Endothelial cell of umbilical vein (primary cell): ENCODE data around the gene BLOC1S3. TPM values are rescaled to one million over a fixed set of nuclear protein-coding genes. Genes with fewer than 3 reads are reported as not detected.

Experiments
- BruUV-seq: library from RNA; stranded (reverse); fragments of 400-500 nt; replicated peaks from 2 replicates; lab custom pipeline; 2021; lab: Mats Ljungman, UMichigan
- CTCF ChIA-PET: fragments of 300-600, 350-600 bp; sonication (Branson Sonifier 250); formaldehyde crosslinking; loops from one replicate; lab custom pipeline; 2021; ENCODE audit warnings: antibody characterized with exemption, inconsistent platforms; lab: Charles Lee
- POLR2A ChIA-PET: fragments of 300-600, 350-600 bp; sonication (Branson Sonifier 250); formaldehyde crosslinking; loops from one replicate; lab custom pipeline; 2021; ENCODE audit warnings: antibody characterized with exemption, inconsistent platforms; lab: Charles Lee
- DNase-seq: peaks from one replicate; pipeline ENCODE4 v3.0.0-alpha.2; 2011; ENCODE audit warnings: low read depth, low spot score
- FAIRE-seq: peaks from 2 replicates; lab custom pipeline; 2011; peaks lifted over from hg19 to GRCh38; lab: Jason Lieb, UNC
- H2AFZ ChIP-seq: 2 replicates; pipeline ENCODE4 v1.6.0; 2012; ENCODE audit warnings: low read depth, low read length, control low read depth, inconsistent platforms
- H3K27ac ChIP-seq: 2 replicates; pipeline ENCODE4 v1.5.1; 2011; ENCODE audit warnings: low read depth, mild to moderate bottlenecking, control low read depth, low read length, moderate library complexity; ENCODE audit not compliant: insufficient read depth
- H3K27me3 ChIP-seq, 2 experiments: 2 replicates each; pipeline versions ENCODE4 v1.6.0 to v1.6.1; 2011; ENCODE audit warnings: low read length in 2 of 2, mixed read lengths in 1 of 2; ENCODE audit not compliant: control insufficient read depth in 2 of 2, insufficient read depth in 2 of 2
- H3K36me3 ChIP-seq, 2 experiments: 2 replicates in 1 of 2; 3 replicates in 1 of 2; pipeline ENCODE4 v1.5.1; 2011; ENCODE audit warnings: low read length in 2 of 2, mild to moderate bottlenecking in 1 of 2, moderate library complexity in 1 of 2; ENCODE audit not compliant: control insufficient read depth in 2 of 2, insufficient read depth in 2 of 2; ENCODE audit errors: extremely low read depth in 1 of 2
- H3K4me1 ChIP-seq: 3 replicates; pipeline ENCODE4 v1.5.1; 2011; ENCODE audit warnings: mild to moderate bottlenecking, low read length; ENCODE audit not compliant: control insufficient read depth, insufficient read depth; ENCODE audit errors: extremely low read depth
- H3K4me2 ChIP-seq: 2 replicates; pipeline ENCODE4 v1.6.1; 2011; ENCODE audit warnings: low read length, control low read depth, mixed read lengths; ENCODE audit not compliant: insufficient read depth
- H3K4me3 ChIP-seq, 3 experiments: fragments of 200-600 bp in 1 of 3; sonication (generic), shearing (Covaris generic) in 1 of 3; replicated peaks in 1 of 3; 2 replicates each; pipeline ENCODE4 v1.5.1; 2011 to 2016; ENCODE audit warnings: control low read depth in 3 of 3, low read length in 3 of 3, mild to moderate bottlenecking in 2 of 3, inconsistent platforms in 1 of 3, low read depth in 1 of 3, moderate library complexity in 1 of 3; ENCODE audit not compliant: insufficient read depth in 1 of 3
- H3K79me2 ChIP-seq: 2 replicates; pipeline ENCODE4 v1.6.0; 2012; ENCODE audit warnings: low read length, inconsistent platforms; ENCODE audit not compliant: control insufficient read depth, insufficient read depth
- H3K9ac ChIP-seq: replicated peaks from 2 replicates; pipeline ENCODE3; 2011; ENCODE audit warnings: low read length, control low read depth; ENCODE audit not compliant: insufficient read depth; ENCODE audit errors: extremely low read depth
- H3K9me1 ChIP-seq: replicated peaks from 3 replicates; pipeline ENCODE4 v1.6.0; 2011; ENCODE audit warnings: mild to moderate bottlenecking, low read length; ENCODE audit not compliant: control insufficient read depth, insufficient read depth; ENCODE audit errors: extremely low read depth
- H3K9me3 ChIP-seq: replicated peaks from 2 replicates; pipeline ENCODE4 v1.5.1; 2012; ENCODE audit warnings: low read length, inconsistent platforms; ENCODE audit not compliant: control insufficient read depth, insufficient read depth
- H4K20me1 ChIP-seq: replicated peaks from 2 replicates; pipeline ENCODE3; 2011; ENCODE audit warnings: mild to moderate bottlenecking, low read length; ENCODE audit not compliant: control insufficient read depth, insufficient read depth; ENCODE audit errors: extremely low read depth
- EZH2 ChIP-seq: IDR thresholded peaks from 2 replicates; pipeline ENCODE4 v1.6.1; 2012; ENCODE audit warnings: borderline replicate concordance, low read depth, mild to moderate bottlenecking, moderate library complexity, low read length, inconsistent platforms; ENCODE audit not compliant: severe bottlenecking
- FOS ChIP-seq: IDR thresholded peaks from 2 replicates; pipeline ENCODE4 v1.6.1; 2011; ENCODE audit warnings: mild to moderate bottlenecking, low read length, moderate library complexity, borderline replicate concordance; ENCODE audit not compliant: insufficient read depth
- GATA2 ChIP-seq: IDR thresholded peaks from 2 replicates; pipeline ENCODE4 v1.7.0; 2011; ENCODE audit warnings: low read depth, mild to moderate bottlenecking, moderate library complexity, mixed read lengths, low read length; ENCODE audit not compliant: insufficient read length, insufficient read depth
- JUN ChIP-seq: IDR thresholded peaks from 2 replicates; pipeline ENCODE4 v1.6.1; 2011; ENCODE audit warnings: borderline replicate concordance, low read depth; ENCODE audit not compliant: insufficient read length, insufficient read depth
- MYC ChIP-seq: IDR thresholded peaks from one replicate; pipeline ENCODE4 v1.6.1; 2011; ENCODE audit warnings: mild to moderate bottlenecking, low read depth, low read length
- POLR2A ChIP-seq: IDR thresholded peaks from 2 replicates; pipeline ENCODE4 v1.6.1; 2012; ENCODE audit warnings: low read depth, mild to moderate bottlenecking, control low read depth, low read length
- POLR2AphosphoS5 ChIP-seq: IDR thresholded peaks from 2 replicates; pipeline ENCODE4 v1.6.1; 2012; ENCODE audit warnings: low read depth, mild to moderate bottlenecking, control low read depth, low read length, moderate library complexity; ENCODE audit not compliant: insufficient read depth
- dilution Hi-C: fragments of 300-500 bp; cut with MboI; formaldehyde crosslinking; loops from one replicate; pipeline ENCODE4 v1.15.0; 2019; ENCODE audit warnings: low sequenced_read_pairs; ENCODE audit not compliant: extremely low pct_ligation_motif_present
- intact Hi-C: fragments of 100-400 bp; cut with micrococcal nuclease; formaldehyde crosslinking; loops from one replicate; pipeline ENCODE4 v1.10.0; 2022
- polyA plus RNA-seq, 4 experiments: library from polyadenylated mRNA; depleted of rRNA in 3 of 4; stranded (reverse) in 3 of 4; unstranded in 1 of 4; fragments of >200 nt; gene quantifications; 2 replicates each; pipeline versions ENCODE4 v1.2.1 to v1.2.3, GENCODE V29; 2011 to 2012; ENCODE audit warnings: missing spikeins in 1 of 4
- total RNA-seq: library from RNA; stranded (reverse); gene quantifications from 2 replicates; pipeline ENCODE4 v1.2.3, GENCODE V29; 2021
- TF ChIP-seq, protein P1 (sequence below): IDR thresholded peaks from 2 replicates; pipeline ENCODE4 v1.6.1; 2011; ENCODE audit not compliant: insufficient read depth, insufficient read length
- TF ChIP-seq, protein P2 (sequence below), 2 donors: IDR thresholded peaks; 1 replicate in 1 of 2; 2 replicates in 1 of 2; pipeline ENCODE4 v1.5.1; 2011; ENCODE audit warnings: low read length in 2 of 2, mild to moderate bottlenecking in 2 of 2, moderate library complexity in 2 of 2, control low read depth in 1 of 2, inconsistent platforms in 1 of 2, low read depth in 1 of 2; ENCODE audit not compliant: insufficient read depth in 1 of 2; ENCODE audit errors: extremely low read depth in 1 of 2

Gene BLOC1S3
- total and polyA plus RNA-seq, 2 donors (not counting 3 experiments of a cell fraction or from before 2014, with no cell fraction given), result 13.6 to 17.4 TPM

DNA sequence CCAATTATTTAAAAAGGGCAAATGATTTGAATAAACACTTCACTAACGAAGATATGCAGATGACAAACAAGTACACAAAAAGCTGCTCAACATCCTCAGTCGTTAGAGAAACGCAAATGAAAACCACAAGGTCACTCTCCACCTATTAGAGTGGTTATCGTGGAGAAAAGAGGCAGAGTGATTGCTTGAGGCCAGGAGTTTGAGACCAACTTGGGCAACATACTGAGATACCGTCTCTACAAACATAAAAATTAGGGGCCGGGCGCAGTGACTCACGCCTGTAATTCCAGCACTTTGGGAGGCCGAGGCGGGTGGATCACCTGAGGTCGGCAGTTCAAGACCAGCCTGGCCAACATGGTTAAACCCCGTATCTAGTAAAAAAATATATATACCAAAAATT is 27.2 kb downstream of the BLOC1S3 start:
- dilution Hi-C loops (no loop called here), intact Hi-C loops (no loop called here)
- no peak overlapping the region for H3K27ac ChIP-seq
- no peaks in the 10 kb centered on the region for H3K9me3 ChIP-seq
- POLR2A ChIA-PET, result no interaction called here
- BruUV-seq, result no TSS peak
- no peak overlapping the region for H3K4me3 ChIP-seq
- CTCF ChIA-PET, result interaction anchor here (1.1 to 1.7 kb wide), 2 partner anchors 9 to 43 kb away, joined by 3 to 4 read pairs; no protein-coding TSS in a partner anchor
- H4K20me1 ChIP-seq, result no peaks in the 10 kb centered on the region
- H3K4me1 ChIP-seq, result no peaks in the 10 kb centered on the region
- H3K27me3 ChIP-seq, result no peaks in the 10 kb centered on the region
- H2AFZ ChIP-seq, result no peak overlapping the region
- no peak for FAIRE-seq
- no peak overlapping the region for H3K9ac ChIP-seq
- H3K36me3 ChIP-seq, result no peaks in the 10 kb centered on the region
- no peaks in the 10 kb centered on the region for H3K9me1 ChIP-seq
- no peak for TF ChIP-seq FOS
- no peak for TF ChIP-seq GATA2
- TF ChIP-seq POLR2A, result no peak
- TF ChIP-seq MYC, result no peak
- no peak for TF ChIP-seq EZH2
- no peak for TF ChIP-seq JUN
- TF ChIP-seq POLR2AphosphoS5, result no peak
- TF ChIP-seq, protein P1, sequence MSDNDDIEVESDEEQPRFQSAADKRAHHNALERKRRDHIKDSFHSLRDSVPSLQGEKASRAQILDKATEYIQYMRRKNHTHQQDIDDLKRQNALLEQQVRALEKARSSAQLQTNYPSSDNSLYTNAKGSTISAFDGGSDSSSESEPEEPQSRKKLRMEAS, result no peak
- TF ChIP-seq, protein P2, sequence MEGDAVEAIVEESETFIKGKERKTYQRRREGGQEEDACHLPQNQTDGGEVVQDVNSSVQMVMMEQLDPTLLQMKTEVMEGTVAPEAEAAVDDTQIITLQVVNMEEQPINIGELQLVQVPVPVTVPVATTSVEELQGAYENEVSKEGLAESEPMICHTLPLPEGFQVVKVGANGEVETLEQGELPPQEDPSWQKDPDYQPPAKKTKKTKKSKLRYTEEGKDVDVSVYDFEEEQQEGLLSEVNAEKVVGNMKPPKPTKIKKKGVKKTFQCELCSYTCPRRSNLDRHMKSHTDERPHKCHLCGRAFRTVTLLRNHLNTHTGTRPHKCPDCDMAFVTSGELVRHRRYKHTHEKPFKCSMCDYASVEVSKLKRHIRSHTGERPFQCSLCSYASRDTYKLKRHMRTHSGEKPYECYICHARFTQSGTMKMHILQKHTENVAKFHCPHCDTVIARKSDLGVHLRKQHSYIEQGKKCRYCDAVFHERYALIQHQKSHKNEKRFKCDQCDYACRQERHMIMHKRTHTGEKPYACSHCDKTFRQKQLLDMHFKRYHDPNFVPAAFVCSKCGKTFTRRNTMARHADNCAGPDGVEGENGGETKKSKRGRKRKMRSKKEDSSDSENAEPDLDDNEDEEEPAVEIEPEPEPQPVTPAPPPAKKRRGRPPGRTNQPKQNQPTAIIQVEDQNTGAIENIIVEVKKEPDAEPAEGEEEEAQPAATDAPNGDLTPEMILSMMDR (IDR thresholded peaks at IDR 0.05; ENCODE audit: extremely low read depth in 1 of 2, insufficient read depth in 1 of 2, low read depth in 1 of 2, low read length in 2 of 2), result no peak
- no peak for DNase-seq
- H3K79me2 ChIP-seq, result no peaks in the 10 kb centered on the region
- no peak overlapping the region for H3K4me2 ChIP-seq
